HCT116 (cell line): ENCODE results near the gene CAPN13. TPM values are rescaled to one million over a fixed set of nuclear protein-coding genes. Genes with fewer than 3 reads are reported as not detected.

Source experiments
- ATAC-seq: fragments of 200-7000 bp; cut with Tn5 transposase; 2 replicates; pipeline ENCODE4 v1.9.1; 2020; ENCODE audit warnings: mild to moderate bottlenecking, moderate library complexity
- BruUV-seq: library from RNA; stranded (reverse); fragments of 400-500 nt; replicated peaks from 2 replicates; lab custom pipeline; 2021; lab: Mats Ljungman, UMichigan
- CTCF ChIA-PET: fragments of 300-600 bp; sonication (Branson Sonifier 250); formaldehyde crosslinking; loops from one replicate; lab custom pipeline; 2021; ENCODE audit warnings: antibody characterized with exemption; lab: Charles Lee
- POLR2A ChIA-PET: fragments of 300-600, 350-600 bp; sonication (Branson Sonifier 250); formaldehyde crosslinking; loops from one replicate; lab custom pipeline; 2021; ENCODE audit warnings: antibody characterized with exemption; lab: Charles Lee
- RAD21 ChIA-PET, 2 experiments: fragments of 300-600 bp; sonication (Branson Sonifier 250); formaldehyde crosslinking; loops; one replicate each; lab custom pipeline; 2023; ENCODE audit warnings: low total read pairs in 2 of 2; ENCODE audit not compliant: uncharacterized antibody in 2 of 2, unreplicated experiment in 2 of 2, low non-redundant PET in 1 of 2; lab: Charles Lee
- DNase-seq: peaks from one replicate; pipeline ENCODE4 v3.0.0-alpha.2; 2010; ENCODE audit warnings: low read depth, low spot score
- H2AFZ ChIP-seq: fragments of 200-600 bp; shearing (Covaris generic), sonication (generic); 2 replicates; pipeline ENCODE4 v1.6.1; 2017; ENCODE audit warnings: low read depth, mixed run types, mixed read lengths, antibody characterized with exemption, low read length; ENCODE audit not compliant: poor library complexity, severe bottlenecking
- H3K27ac ChIP-seq: 2 replicates; pipeline ENCODE4 v1.5.1; 2012; ENCODE audit warnings: low read depth, low read length
- H3K27me3 ChIP-seq: fragments of 200-600 bp; sonication (generic); 2 replicates; pipeline ENCODE4 v1.6.1; 2016; ENCODE audit warnings: mixed run types, low read length, mixed read lengths; ENCODE audit not compliant: insufficient read depth
- H3K36me3 ChIP-seq, 2 experiments: fragments of 200-500 bp in 1 of 2; fragments of 200-600 bp in 1 of 2; sonication (Bioruptor generic) in 1 of 2; sonication (generic) in 1 of 2; 2 replicates each; pipeline versions ENCODE4 v1.5.1 to v1.6.1; 2014 to 2016; ENCODE audit warnings: low read length in 2 of 2, inconsistent platforms in 1 of 2, mixed read lengths in 1 of 2, mixed run types in 1 of 2; ENCODE audit not compliant: insufficient read depth in 2 of 2, control insufficient read depth in 1 of 2
- H3K4me1 ChIP-seq, 2 experiments: fragments of 200-600 bp in 1 of 2; sonication (generic) in 1 of 2; 2 replicates each; pipeline versions ENCODE4 v1.5.1 to v1.6.1; 2012 to 2017; ENCODE audit warnings: low read length in 2 of 2, inconsistent platforms in 1 of 2, mild to moderate bottlenecking in 1 of 2, mixed read lengths in 1 of 2, mixed run types in 1 of 2, moderate library complexity in 1 of 2; ENCODE audit not compliant: insufficient read depth in 2 of 2, control insufficient read depth in 1 of 2
- H3K4me2 ChIP-seq: fragments of 200-600 bp; sonication (generic); 2 replicates; pipeline ENCODE4 v1.6.1; 2017; ENCODE audit warnings: mixed run types, low read length, mixed read lengths
- H3K4me3 ChIP-seq, 2 experiments: fragments of 200-600 bp in 1 of 2; sonication (generic) in 1 of 2; replicated peaks in 1 of 2; 2 replicates each; pipeline ENCODE4 v1.5.1; 2011 to 2016; ENCODE audit warnings: low read length in 2 of 2, control low read depth in 1 of 2, low read depth in 1 of 2, mild to moderate bottlenecking in 1 of 2, mixed read lengths in 1 of 2, mixed run types in 1 of 2
- H3K79me2 ChIP-seq: fragments of 200-600 bp; sonication (generic); 2 replicates; pipeline ENCODE4 v1.6.1; 2017; ENCODE audit warnings: mild to moderate bottlenecking, mixed run types, low read length, moderate library complexity, mixed read lengths; ENCODE audit not compliant: insufficient read depth
- H3K9ac ChIP-seq: fragments of 200-600 bp; sonication (generic); 2 replicates; pipeline ENCODE4 v1.6.1; 2016; ENCODE audit warnings: low read length, mixed read lengths
- H3K9me2 ChIP-seq: fragments of 200-600 bp; sonication (generic), shearing (Covaris generic); 2 replicates; pipeline ENCODE4 v1.6.1; 2017; ENCODE audit warnings: mixed run types, mild to moderate bottlenecking, moderate library complexity; ENCODE audit not compliant: insufficient read depth
- H3K9me3 ChIP-seq, 2 experiments: fragments of 200-500 bp in 1 of 2; fragments of 200-600 bp in 1 of 2; sonication (Bioruptor generic) in 1 of 2; sonication (generic) in 1 of 2; 2 replicates each; pipeline ENCODE4 v1.6.1; 2014 to 2017; ENCODE audit warnings: low read length in 2 of 2, mixed read lengths in 2 of 2, inconsistent platforms in 1 of 2, low read depth in 1 of 2, mild to moderate bottlenecking in 1 of 2, mixed run types in 1 of 2, moderate library complexity in 1 of 2; ENCODE audit not compliant: control insufficient read depth in 1 of 2, insufficient read depth in 1 of 2
- H4K20me1 ChIP-seq: fragments of 200-600 bp; sonication (generic), shearing (Covaris generic); 2 replicates; pipeline ENCODE4 v1.6.1; 2017; ENCODE audit warnings: mixed run types, mild to moderate bottlenecking, moderate library complexity; ENCODE audit not compliant: insufficient read depth
- EZH2phosphoT487 ChIP-seq: fragments of 200-600 bp; IDR thresholded peaks from 2 replicates; pipeline ENCODE4 v1.6.1; 2018; ENCODE audit warnings: antibody characterized with exemption, borderline replicate concordance
- FOSL1 ChIP-seq: IDR thresholded peaks from 2 replicates; pipeline ENCODE4 v1.6.1; 2012; ENCODE audit warnings: low read depth
- POLR2A ChIP-seq: IDR thresholded peaks from 2 replicates; pipeline ENCODE4 v1.7.0; 2011; ENCODE audit warnings: borderline replicate concordance; ENCODE audit not compliant: insufficient read depth, insufficient read length; ENCODE audit errors: extremely low read depth
- SIN3A ChIP-seq: IDR thresholded peaks from 2 replicates; pipeline ENCODE4 v1.6.1; 2012; ENCODE audit warnings: low read depth
- SP1 ChIP-seq: IDR thresholded peaks from 2 replicates; pipeline ENCODE4 v1.6.1; 2012; ENCODE audit warnings: low read depth
- YY1 ChIP-seq: IDR thresholded peaks from 2 replicates; pipeline ENCODE4 v1.6.1; 2011; ENCODE audit warnings: low read length, low read depth, moderate library complexity, mild to moderate bottlenecking; ENCODE audit not compliant: insufficient replicate concordance; ENCODE audit errors: extremely low read depth
- ZFX ChIP-seq: fragments of 450-650 bp; IDR thresholded peaks from 2 replicates; pipeline ENCODE4 v1.6.1; 2017
- ZNF274 ChIP-seq: fragments of 200-500 bp; sonication (Bioruptor generic); IDR thresholded peaks from 2 replicates; pipeline ENCODE4 v1.6.1; 2014; ENCODE audit warnings: mild to moderate bottlenecking, low read depth, low read length, inconsistent platforms
- intact Hi-C: fragments of 100-400 bp; cut with micrococcal nuclease; formaldehyde crosslinking; loops from 2 replicates; pipeline ENCODE4 v1.10.0; 2022
- total RNA-seq: library from RNA; stranded (reverse); gene quantifications from one replicate; pipeline ENCODE4 v1.2.1, GENCODE V29; 2021; ENCODE audit not compliant: unreplicated experiment
- TF ChIP-seq, protein P1 (sequence below): IDR thresholded peaks from 2 replicates; pipeline ENCODE4 v1.6.1; 2012; ENCODE audit warnings: low read depth
- TF ChIP-seq, protein P2 (sequence below): IDR thresholded peaks from 2 replicates; pipeline ENCODE4 v1.6.1; 2012

CAPN13 gene
- total RNA-seq, 1 experiment from 2014 or later: 0.25 TPM

GRCh38 chr2:30738141-30738911 is 68.9 kb downstream of the CAPN13 start:
- Histone ChIP-seq H3K4me3 (no peak overlapping the region), H4K20me1 (no peaks in the 10 kb centered on the region), H3K79me2 (no peaks in the 10 kb centered on the region), H3K27me3 (peaks cover 43% of the 10 kb centered on the region), H3K4me2 (no peak overlapping the region), H2AFZ (no peak overlapping the region), H3K4me1 (no peaks in the 10 kb centered on the region), H3K9ac (no peak overlapping the region), H3K27ac (no peak overlapping the region), H3K9me3 (no peaks in the 10 kb centered on the region), H3K36me3 (no peaks in the 10 kb centered on the region), H3K9me2 (no peaks in the 10 kb centered on the region)
- ChIA-PET CTCF (no interaction called here), POLR2A (no interaction called here), RAD21 (no interaction called here)
- intact Hi-C loops: no loop called here
- DNase-seq (no peak), ATAC-seq (no peak)
- TF ChIP-seq ZFX (no peak), SIN3A (no peak), ZNF274 (no peak)
- TF ChIP-seq, protein P1, sequence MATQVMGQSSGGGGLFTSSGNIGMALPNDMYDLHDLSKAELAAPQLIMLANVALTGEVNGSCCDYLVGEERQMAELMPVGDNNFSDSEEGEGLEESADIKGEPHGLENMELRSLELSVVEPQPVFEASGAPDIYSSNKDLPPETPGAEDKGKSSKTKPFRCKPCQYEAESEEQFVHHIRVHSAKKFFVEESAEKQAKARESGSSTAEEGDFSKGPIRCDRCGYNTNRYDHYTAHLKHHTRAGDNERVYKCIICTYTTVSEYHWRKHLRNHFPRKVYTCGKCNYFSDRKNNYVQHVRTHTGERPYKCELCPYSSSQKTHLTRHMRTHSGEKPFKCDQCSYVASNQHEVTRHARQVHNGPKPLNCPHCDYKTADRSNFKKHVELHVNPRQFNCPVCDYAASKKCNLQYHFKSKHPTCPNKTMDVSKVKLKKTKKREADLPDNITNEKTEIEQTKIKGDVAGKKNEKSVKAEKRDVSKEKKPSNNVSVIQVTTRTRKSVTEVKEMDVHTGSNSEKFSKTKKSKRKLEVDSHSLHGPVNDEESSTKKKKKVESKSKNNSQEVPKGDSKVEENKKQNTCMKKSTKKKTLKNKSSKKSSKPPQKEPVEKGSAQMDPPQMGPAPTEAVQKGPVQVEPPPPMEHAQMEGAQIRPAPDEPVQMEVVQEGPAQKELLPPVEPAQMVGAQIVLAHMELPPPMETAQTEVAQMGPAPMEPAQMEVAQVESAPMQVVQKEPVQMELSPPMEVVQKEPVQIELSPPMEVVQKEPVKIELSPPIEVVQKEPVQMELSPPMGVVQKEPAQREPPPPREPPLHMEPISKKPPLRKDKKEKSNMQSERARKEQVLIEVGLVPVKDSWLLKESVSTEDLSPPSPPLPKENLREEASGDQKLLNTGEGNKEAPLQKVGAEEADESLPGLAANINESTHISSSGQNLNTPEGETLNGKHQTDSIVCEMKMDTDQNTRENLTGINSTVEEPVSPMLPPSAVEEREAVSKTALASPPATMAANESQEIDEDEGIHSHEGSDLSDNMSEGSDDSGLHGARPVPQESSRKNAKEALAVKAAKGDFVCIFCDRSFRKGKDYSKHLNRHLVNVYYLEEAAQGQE: no peak
- BruUV-seq: no TSS peak

DNA sequence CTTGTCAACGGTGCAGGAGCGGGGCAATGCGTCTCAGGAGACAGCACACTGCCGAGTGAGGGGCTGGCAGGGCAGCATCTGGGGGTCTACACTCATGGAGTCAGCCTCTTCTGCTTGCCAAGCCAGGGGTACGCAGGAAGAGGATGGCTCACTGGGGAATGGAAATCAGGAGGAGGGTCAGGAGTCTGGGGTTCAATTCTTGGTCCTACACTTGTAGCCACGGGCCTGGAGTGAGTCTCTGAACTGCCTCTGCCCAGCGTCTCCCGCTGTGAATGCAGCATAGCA is 70.0 kb downstream of the CAPN13 start:
- no peaks in the 10 kb centered on the region for H3K9me3 ChIP-seq
- H4K20me1 ChIP-seq: no peaks in the 10 kb centered on the region
- H3K27me3 ChIP-seq: peaks cover 41% of the 10 kb centered on the region
- no peak for TF ChIP-seq POLR2A
- TF ChIP-seq YY1: no peak
- TF ChIP-seq, protein P2, sequence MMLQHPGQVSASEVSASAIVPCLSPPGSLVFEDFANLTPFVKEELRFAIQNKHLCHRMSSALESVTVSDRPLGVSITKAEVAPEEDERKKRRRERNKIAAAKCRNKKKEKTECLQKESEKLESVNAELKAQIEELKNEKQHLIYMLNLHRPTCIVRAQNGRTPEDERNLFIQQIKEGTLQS: no peak
- no peak for TF ChIP-seq SIN3A
- no peak for TF ChIP-seq ZFX
- TF ChIP-seq ZNF274: no peak
- no peak for TF ChIP-seq FOSL1
- TF ChIP-seq EZH2phosphoT487: no peak
- no peak for TF ChIP-seq SP1
- TF ChIP-seq, protein P1: no peak
- TF ChIP-seq, all 23 proteins: peak for 0
- no peak overlapping the region for H3K4me3 ChIP-seq
- no peaks in the 10 kb centered on the region for H3K36me3 ChIP-seq
- no peaks in the 10 kb centered on the region for H3K79me2 ChIP-seq
- ChIA-PET POLR2A (no interaction called here), CTCF (no interaction called here), RAD21 (no interaction called here)
- H3K9ac ChIP-seq: no peak overlapping the region
- H3K4me2 ChIP-seq: no peak overlapping the region
- H3K27ac ChIP-seq: no peak overlapping the region
- H2AFZ ChIP-seq: no peak overlapping the region
- DNase-seq (no peak), ATAC-seq (no peak)
- no peaks in the 10 kb centered on the region for H3K9me2 ChIP-seq
- BruUV-seq: no TSS peak
- intact Hi-C loops: no loop called here
- H3K4me1 ChIP-seq: no peaks in the 10 kb centered on the region
